ENCODE results near the gene PNRC1. TPM values are rescaled to one million over a fixed set of nuclear protein-coding genes. Genes with fewer than 3 reads are reported as not detected.

Gene PNRC1
- polyA plus RNA-seq, 1 donor from 2014 or later: 22.2 TPM

DNA sequence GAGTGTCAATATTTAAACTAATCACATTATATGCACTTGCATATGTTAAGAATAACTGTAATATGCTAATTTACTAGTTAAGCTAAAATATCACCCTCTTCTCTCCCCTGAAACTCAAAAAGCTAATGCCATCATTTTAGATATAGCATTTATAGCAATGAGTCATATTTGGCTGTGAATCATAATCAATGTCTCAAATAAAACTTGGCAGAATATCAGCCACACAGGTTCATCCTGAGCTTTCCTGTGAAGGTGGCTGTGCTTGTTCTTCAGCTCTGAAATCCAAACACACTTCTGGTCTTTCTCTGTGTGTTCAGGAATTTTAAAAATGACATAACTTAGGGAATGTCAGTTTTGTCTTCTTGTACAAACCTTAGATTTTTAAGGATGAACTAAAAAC lies 12.8 kb upstream of the PNRC1 start:
- no peaks in the 10 kb centered on the region for H4K20me1 ChIP-seq (ENCODE audit: insufficient read depth)
- H3K27ac ChIP-seq (ENCODE audit: low read length): no peak overlapping the region
- H2AFZ ChIP-seq (ENCODE audit: low read depth, low read length): no peak overlapping the region
- no peaks in the 10 kb centered on the region for H3F3A ChIP-seq (ENCODE audit: insufficient read depth, low read length, poor library complexity, severe bottlenecking)
- H3K27me3 ChIP-seq (ENCODE audit: insufficient read depth, low read depth, low read length): no peaks in the 10 kb centered on the region
- H3K79me2 ChIP-seq (replicated peaks; ENCODE audit: insufficient read depth, low read length): no peaks in the 10 kb centered on the region
- H3K9me3 ChIP-seq (ENCODE audit: low read length): no peaks in the 10 kb centered on the region
- H3K4me3 ChIP-seq (ENCODE audit: low read length): no peak overlapping the region
- H3K9me2 ChIP-seq (ENCODE audit: insufficient read depth, low read length): no peaks in the 10 kb centered on the region
- TF ChIP-seq MXI1 (conservative IDR thresholded peaks at IDR 0.05; ENCODE audit: poor library complexity, severe bottlenecking) (no peak), EP300 (conservative IDR thresholded peaks at IDR 0.05; ENCODE audit: poor library complexity, severe bottlenecking) (no peak), EZH2 (IDR thresholded peaks at IDR 0.05; ENCODE audit: borderline replicate concordance, insufficient read depth, low read length, poor library complexity, severe bottlenecking) (no peak), POLR2AphosphoS5 (IDR thresholded peaks at IDR 0.05) (no peak)
- no peaks in the 10 kb centered on the region for H3K36me3 ChIP-seq (ENCODE audit: insufficient read depth, low read length)
- H3K9ac ChIP-seq (ENCODE audit: low read length): no peak overlapping the region
- no peak overlapping the region for H3K4me2 ChIP-seq (ENCODE audit: low read length)

DNA sequence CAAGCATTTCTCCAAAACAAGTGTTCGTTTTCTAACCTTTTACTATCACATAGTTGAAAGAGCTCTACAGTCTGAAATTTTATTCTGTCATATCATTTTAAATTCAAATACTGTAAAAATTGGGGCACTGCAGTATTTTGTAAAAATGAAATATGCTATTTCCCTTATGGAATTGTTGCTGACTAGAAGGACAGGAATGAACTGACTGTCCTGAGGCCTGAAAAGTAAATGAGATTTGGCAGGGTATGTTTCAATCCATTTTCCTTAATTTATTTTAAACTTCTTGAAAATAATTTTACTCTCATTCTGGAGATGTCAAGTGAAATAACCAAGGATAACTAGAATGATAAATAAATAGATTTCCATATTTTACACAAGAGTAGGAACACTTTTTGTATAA lies 11.9 kb upstream of the PNRC1 start:
- Histone ChIP-seq H3K9me2 (ENCODE audit: insufficient read depth, low read length) (no peaks in the 10 kb centered on the region), H3K27me3 (ENCODE audit: insufficient read depth, low read depth, low read length) (no peaks in the 10 kb centered on the region), H3K36me3 (ENCODE audit: insufficient read depth, low read length) (no peaks in the 10 kb centered on the region), H3K79me2 (replicated peaks; ENCODE audit: insufficient read depth, low read length) (no peaks in the 10 kb centered on the region), H2AFZ (ENCODE audit: low read depth, low read length) (no peak overlapping the region), H3K4me2 (ENCODE audit: low read length) (no peak overlapping the region), H3F3A (ENCODE audit: insufficient read depth, low read length, poor library complexity, severe bottlenecking) (no peaks in the 10 kb centered on the region), H3K27ac (ENCODE audit: low read length) (no peak overlapping the region), H4K20me1 (ENCODE audit: insufficient read depth) (no peaks in the 10 kb centered on the region), H3K9me3 (ENCODE audit: low read length) (no peaks in the 10 kb centered on the region), H3K9ac (ENCODE audit: low read length) (no peak overlapping the region), H3K4me3 (ENCODE audit: low read length) (no peak overlapping the region)
- TF ChIP-seq RAD21 (conservative IDR thresholded peaks at IDR 0.05) (no peak), EZH2 (IDR thresholded peaks at IDR 0.05; ENCODE audit: borderline replicate concordance, insufficient read depth, low read length, poor library complexity, severe bottlenecking) (no peak), EP300 (conservative IDR thresholded peaks at IDR 0.05; ENCODE audit: poor library complexity, severe bottlenecking) (no peak), MXI1 (conservative IDR thresholded peaks at IDR 0.05; ENCODE audit: poor library complexity, severe bottlenecking) (no peak), TAF1 (IDR thresholded peaks at IDR 0.05; ENCODE audit: low read depth) (no peak), POLR2AphosphoS5 (IDR thresholded peaks at IDR 0.05) (no peak), SMC3 (conservative IDR thresholded peaks at IDR 0.05; ENCODE audit: poor library complexity) (no peak)
- TF ChIP-seq, protein P1, sequence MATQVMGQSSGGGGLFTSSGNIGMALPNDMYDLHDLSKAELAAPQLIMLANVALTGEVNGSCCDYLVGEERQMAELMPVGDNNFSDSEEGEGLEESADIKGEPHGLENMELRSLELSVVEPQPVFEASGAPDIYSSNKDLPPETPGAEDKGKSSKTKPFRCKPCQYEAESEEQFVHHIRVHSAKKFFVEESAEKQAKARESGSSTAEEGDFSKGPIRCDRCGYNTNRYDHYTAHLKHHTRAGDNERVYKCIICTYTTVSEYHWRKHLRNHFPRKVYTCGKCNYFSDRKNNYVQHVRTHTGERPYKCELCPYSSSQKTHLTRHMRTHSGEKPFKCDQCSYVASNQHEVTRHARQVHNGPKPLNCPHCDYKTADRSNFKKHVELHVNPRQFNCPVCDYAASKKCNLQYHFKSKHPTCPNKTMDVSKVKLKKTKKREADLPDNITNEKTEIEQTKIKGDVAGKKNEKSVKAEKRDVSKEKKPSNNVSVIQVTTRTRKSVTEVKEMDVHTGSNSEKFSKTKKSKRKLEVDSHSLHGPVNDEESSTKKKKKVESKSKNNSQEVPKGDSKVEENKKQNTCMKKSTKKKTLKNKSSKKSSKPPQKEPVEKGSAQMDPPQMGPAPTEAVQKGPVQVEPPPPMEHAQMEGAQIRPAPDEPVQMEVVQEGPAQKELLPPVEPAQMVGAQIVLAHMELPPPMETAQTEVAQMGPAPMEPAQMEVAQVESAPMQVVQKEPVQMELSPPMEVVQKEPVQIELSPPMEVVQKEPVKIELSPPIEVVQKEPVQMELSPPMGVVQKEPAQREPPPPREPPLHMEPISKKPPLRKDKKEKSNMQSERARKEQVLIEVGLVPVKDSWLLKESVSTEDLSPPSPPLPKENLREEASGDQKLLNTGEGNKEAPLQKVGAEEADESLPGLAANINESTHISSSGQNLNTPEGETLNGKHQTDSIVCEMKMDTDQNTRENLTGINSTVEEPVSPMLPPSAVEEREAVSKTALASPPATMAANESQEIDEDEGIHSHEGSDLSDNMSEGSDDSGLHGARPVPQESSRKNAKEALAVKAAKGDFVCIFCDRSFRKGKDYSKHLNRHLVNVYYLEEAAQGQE (IDR thresholded peaks at IDR 0.05; ENCODE audit: borderline replicate concordance): no peak
- TF ChIP-seq, protein P2, sequence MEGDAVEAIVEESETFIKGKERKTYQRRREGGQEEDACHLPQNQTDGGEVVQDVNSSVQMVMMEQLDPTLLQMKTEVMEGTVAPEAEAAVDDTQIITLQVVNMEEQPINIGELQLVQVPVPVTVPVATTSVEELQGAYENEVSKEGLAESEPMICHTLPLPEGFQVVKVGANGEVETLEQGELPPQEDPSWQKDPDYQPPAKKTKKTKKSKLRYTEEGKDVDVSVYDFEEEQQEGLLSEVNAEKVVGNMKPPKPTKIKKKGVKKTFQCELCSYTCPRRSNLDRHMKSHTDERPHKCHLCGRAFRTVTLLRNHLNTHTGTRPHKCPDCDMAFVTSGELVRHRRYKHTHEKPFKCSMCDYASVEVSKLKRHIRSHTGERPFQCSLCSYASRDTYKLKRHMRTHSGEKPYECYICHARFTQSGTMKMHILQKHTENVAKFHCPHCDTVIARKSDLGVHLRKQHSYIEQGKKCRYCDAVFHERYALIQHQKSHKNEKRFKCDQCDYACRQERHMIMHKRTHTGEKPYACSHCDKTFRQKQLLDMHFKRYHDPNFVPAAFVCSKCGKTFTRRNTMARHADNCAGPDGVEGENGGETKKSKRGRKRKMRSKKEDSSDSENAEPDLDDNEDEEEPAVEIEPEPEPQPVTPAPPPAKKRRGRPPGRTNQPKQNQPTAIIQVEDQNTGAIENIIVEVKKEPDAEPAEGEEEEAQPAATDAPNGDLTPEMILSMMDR (IDR thresholded peaks at IDR 0.05; ENCODE audit: poor library complexity, severe bottlenecking): no peak
